K562 (cell line): ENCODE data around the gene KCNK7. TPM values are rescaled to one million over a fixed set of nuclear protein-coding genes. Genes with fewer than 3 reads are reported as not detected.
A peak's percentile ranks its signal among the peaks of the same experiment; 100 is the strongest.

Source experiments
- BCOR ChIP-seq: fragments of 450-650 bp; IDR thresholded peaks from 2 replicates; pipeline ENCODE4 v1.6.1; 2016
- CBX8 ChIP-seq: fragments of 200-600 bp; sonication (generic); IDR thresholded peaks from 2 replicates; pipeline ENCODE4 v1.6.1; 2012; ENCODE audit warnings: borderline replicate concordance, mixed run types, low read depth, mild to moderate bottlenecking, moderate library complexity, mixed read lengths, low read length, control low read depth, inconsistent platforms; ENCODE audit not compliant: poor library complexity, severe bottlenecking; ENCODE audit errors: extremely low read depth
- CXXC5 ChIP-seq: fragments of 250-450 bp; sonication (Bioruptor Pico); IDR thresholded peaks from 2 replicates; pipeline ENCODE4 v1.8.0; 2022; ENCODE audit warnings: inconsistent platforms, mild to moderate bottlenecking, moderate library complexity
- GATAD2A ChIP-seq: fragments of 450-650 bp; IDR thresholded peaks from 2 replicates; pipeline ENCODE4 v1.6.1; 2017
- GTF2E2 ChIP-seq: fragments of 200-800 bp; sonication (Bioruptor generic); IDR thresholded peaks from 2 replicates; pipeline ENCODE4 v1.6.1; 2016; ENCODE audit warnings: missing genetic modification characterization, missing compliant biosample characterization
- HDAC2 ChIP-seq: fragments of 450-650 bp; IDR thresholded peaks from 2 replicates; pipeline ENCODE4 v1.6.1; 2016; ENCODE audit warnings: mild to moderate bottlenecking
- HMG20B ChIP-seq: fragments of 250-450 bp; sonication (Bioruptor Pico); IDR thresholded peaks from 2 replicates; pipeline ENCODE4 v1.5.0; 2021; ENCODE audit warnings: mild to moderate bottlenecking
- HNRNPH1 ChIP-seq: fragments of 200-400 bp; formaldehyde crosslinking; optimal IDR thresholded peaks from 2 replicates; pipeline ENCODE3; 2017; ENCODE audit warnings: low read depth, mild to moderate bottlenecking, low read length, moderate library complexity
- ILF3 ChIP-seq: fragments of 450-650 bp; IDR thresholded peaks from 2 replicates; pipeline ENCODE4 v1.6.1; 2018; ENCODE audit warnings: antibody characterized with exemption, mild to moderate bottlenecking, moderate library complexity, borderline replicate concordance
- ILK ChIP-seq: fragments of 450-650 bp; IDR thresholded peaks from 2 replicates; pipeline ENCODE4 v1.6.1; 2016; ENCODE audit warnings: missing genetic modification characterization, low read depth, mild to moderate bottlenecking, missing compliant biosample characterization, moderate library complexity, borderline replicate concordance
- KAT2B ChIP-seq: IDR thresholded peaks from one replicate; pipeline ENCODE4 v1.6.1; 2012; ENCODE audit warnings: low read depth, mild to moderate bottlenecking, control low read depth, inconsistent platforms, low read length, moderate library complexity
- MTA1 ChIP-seq: fragments of 450-650 bp; IDR thresholded peaks from 2 replicates; pipeline ENCODE4 v1.6.1; 2017; ENCODE audit warnings: borderline replicate concordance
- NBN ChIP-seq: fragments of 450-650 bp; IDR thresholded peaks from 2 replicates; pipeline ENCODE4 v1.6.1; 2016; ENCODE audit warnings: low read depth, mild to moderate bottlenecking
- RBM15 ChIP-seq: fragments of 200-400 bp; formaldehyde crosslinking; IDR thresholded peaks from 2 replicates; pipeline ENCODE4 v1.6.1; 2018; ENCODE audit warnings: mild to moderate bottlenecking, low read length, moderate library complexity; ENCODE audit not compliant: insufficient read depth
- RBM17 ChIP-seq: fragments of 200-400 bp; formaldehyde crosslinking; IDR thresholded peaks from 2 replicates; pipeline ENCODE4 v1.6.1; 2017; ENCODE audit warnings: low read depth, mild to moderate bottlenecking, low read length, borderline replicate concordance
- SP2 ChIP-seq: IDR thresholded peaks from 2 replicates; pipeline ENCODE4 v1.6.1; 2011; ENCODE audit warnings: mild to moderate bottlenecking, low read depth, low read length, moderate library complexity; ENCODE audit not compliant: poor library complexity, severe bottlenecking; ENCODE audit errors: extremely low read depth
- TCF7 ChIP-seq: sonication (generic); IDR thresholded peaks from 2 replicates; pipeline ENCODE4 v1.6.1; 2016; ENCODE audit warnings: antibody characterized with exemption, borderline replicate concordance
- TCF7L2 ChIP-seq: fragments of 150-350 bp; IDR thresholded peaks from 2 replicates; pipeline ENCODE4 v1.6.1; 2016; ENCODE audit warnings: low read depth, mild to moderate bottlenecking, low read length, moderate library complexity
- TEAD1 ChIP-seq, 2 experiments: fragments of 450-650 bp in 1 of 2; sonication (generic) in 1 of 2; formaldehyde crosslinking; IDR thresholded peaks; 2 replicates each; pipeline versions ENCODE4 v1.4.0 to v1.8.0; 2020 to 2022; ENCODE audit warnings: mild to moderate bottlenecking in 2 of 2, missing genetic modification reagents in 1 of 2
- ZFX ChIP-seq: sonication (generic); formaldehyde crosslinking; IDR thresholded peaks from 2 replicates; pipeline ENCODE4 v1.8.0; 2022; ENCODE audit warnings: mild to moderate bottlenecking, missing genetic modification reagents, moderate library complexity
- polyA plus RNA-seq, 8 experiments: library from polyadenylated mRNA; depleted of rRNA in 4 of 8; stranded (reverse) in 5 of 8; unstranded in 3 of 8; fragments of >200 nt; fragmentation: Nextera tagmentation in 2 of 8; fragmentation: Illumina TruSeq in 1 of 8; extraction: Ambion mirVana in 2 of 8; extraction: Trizol in 1 of 8; gene quantifications; 2 replicates each; pipeline versions ENCODE4 v1.2.1 to v1.2.3, GENCODE V29; 2011 to 2014; ENCODE audit warnings: inconsistent platforms in 1 of 8, missing spikeins in 1 of 8
- total RNA-seq, 7 experiments: library from RNA; depleted of rRNA in 6 of 7; stranded (reverse); fragments of >200 nt in 6 of 7; fragmentation: Illumina TruSeq in 2 of 7; extraction: Trizol in 2 of 7; gene quantifications; 2 replicates each; pipeline versions ENCODE4 v1.2.1 to v1.2.3, GENCODE V29; 2011 to 2021; ENCODE audit warnings: low replicate concordance in 1 of 7
- TF ChIP-seq, protein P1 (sequence below): sonication (generic); formaldehyde crosslinking; IDR thresholded peaks from 2 replicates; pipeline ENCODE4 v1.8.1; 2022; ENCODE audit warnings: missing genetic modification reagents
- TF ChIP-seq, protein P2 (sequence below): fragments of 200-800 bp; sonication (Bioruptor generic); IDR thresholded peaks from 2 replicates; pipeline ENCODE4 v1.6.1; 2017; ENCODE audit warnings: missing genetic modification characterization, missing compliant biosample characterization
- TF ChIP-seq, protein P3 (sequence below): fragments of 450-650 bp; IDR thresholded peaks from 2 replicates; pipeline ENCODE4 v1.6.1; 2018; ENCODE audit warnings: mild to moderate bottlenecking, low read depth; ENCODE audit not compliant: partially characterized antibody
- TF ChIP-seq, protein P4 (sequence below): fragments of 450-650 bp; IDR thresholded peaks from one replicate; pipeline ENCODE4 v1.6.1; 2018; ENCODE audit warnings: mild to moderate bottlenecking, moderate library complexity; ENCODE audit not compliant: partially characterized antibody

KCNK7 gene
- total and polyA plus RNA-seq, 9 of the 15 experiments (the other 6 are each of a cell fraction or from before 2014, with no cell fraction given) = 0.07 to 0.40 TPM; not detected in 7

DNA sequence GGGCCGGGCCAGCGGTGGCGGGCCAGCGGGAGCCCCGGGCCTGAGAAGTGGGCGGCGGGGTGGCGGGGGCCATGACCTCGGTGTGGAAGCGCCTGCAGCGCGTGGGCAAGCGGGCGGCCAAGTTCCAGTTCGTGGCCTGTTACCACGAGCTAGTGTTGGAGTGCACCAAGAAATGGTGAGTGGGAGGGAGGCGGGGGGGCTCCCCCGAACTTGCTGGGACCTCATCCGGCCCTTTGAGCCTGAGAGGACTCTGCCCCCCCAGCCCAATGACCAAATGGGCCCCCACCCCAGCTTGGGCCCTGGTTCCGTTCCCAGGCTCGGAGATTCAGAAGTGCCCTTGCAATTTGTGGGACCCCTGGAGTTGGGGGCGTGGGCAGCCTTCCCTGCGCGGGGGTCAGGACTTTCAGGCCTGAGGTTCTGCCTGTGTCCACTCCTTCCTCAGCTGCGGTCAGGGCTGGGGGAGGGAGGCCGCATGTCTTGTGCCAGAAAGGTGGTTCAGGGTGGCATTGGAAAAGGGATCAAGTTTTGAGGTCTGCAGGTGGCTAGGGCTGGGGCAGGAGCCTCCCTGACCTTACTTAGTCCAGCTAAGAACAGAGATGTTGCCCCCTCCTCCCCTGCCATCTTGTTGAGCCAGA lies 19.3 kb downstream of the KCNK7 start (continued):
- TF ChIP-seq KAT2B = no peak
- TF ChIP-seq, protein P1, sequence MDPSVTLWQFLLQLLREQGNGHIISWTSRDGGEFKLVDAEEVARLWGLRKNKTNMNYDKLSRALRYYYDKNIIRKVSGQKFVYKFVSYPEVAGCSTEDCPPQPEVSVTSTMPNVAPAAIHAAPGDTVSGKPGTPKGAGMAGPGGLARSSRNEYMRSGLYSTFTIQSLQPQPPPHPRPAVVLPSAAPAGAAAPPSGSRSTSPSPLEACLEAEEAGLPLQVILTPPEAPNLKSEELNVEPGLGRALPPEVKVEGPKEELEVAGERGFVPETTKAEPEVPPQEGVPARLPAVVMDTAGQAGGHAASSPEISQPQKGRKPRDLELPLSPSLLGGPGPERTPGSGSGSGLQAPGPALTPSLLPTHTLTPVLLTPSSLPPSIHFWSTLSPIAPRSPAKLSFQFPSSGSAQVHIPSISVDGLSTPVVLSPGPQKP (CRISPR knock-in tag) = no peak
- TF ChIP-seq ILK (tag) = no peak
- TF ChIP-seq HDAC2 = no peak
- no peak for TF ChIP-seq HMG20B
- no peak for TF ChIP-seq HNRNPH1
- TF ChIP-seq, protein P2, sequence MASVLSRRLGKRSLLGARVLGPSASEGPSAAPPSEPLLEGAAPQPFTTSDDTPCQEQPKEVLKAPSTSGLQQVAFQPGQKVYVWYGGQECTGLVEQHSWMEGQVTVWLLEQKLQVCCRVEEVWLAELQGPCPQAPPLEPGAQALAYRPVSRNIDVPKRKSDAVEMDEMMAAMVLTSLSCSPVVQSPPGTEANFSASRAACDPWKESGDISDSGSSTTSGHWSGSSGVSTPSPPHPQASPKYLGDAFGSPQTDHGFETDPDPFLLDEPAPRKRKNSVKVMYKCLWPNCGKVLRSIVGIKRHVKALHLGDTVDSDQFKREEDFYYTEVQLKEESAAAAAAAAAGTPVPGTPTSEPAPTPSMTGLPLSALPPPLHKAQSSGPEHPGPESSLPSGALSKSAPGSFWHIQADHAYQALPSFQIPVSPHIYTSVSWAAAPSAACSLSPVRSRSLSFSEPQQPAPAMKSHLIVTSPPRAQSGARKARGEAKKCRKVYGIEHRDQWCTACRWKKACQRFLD (CRISPR knock-in tag) = no peak
- TF ChIP-seq ZFX (CRISPR knock-in tag) = peak; percentile 47; the same call in 1 of the 2 replicates
- TF ChIP-seq NBN = no peak
- TF ChIP-seq CBX8 = no peak
- no peak for TF ChIP-seq TCF7L2
- TF ChIP-seq, protein P3, sequence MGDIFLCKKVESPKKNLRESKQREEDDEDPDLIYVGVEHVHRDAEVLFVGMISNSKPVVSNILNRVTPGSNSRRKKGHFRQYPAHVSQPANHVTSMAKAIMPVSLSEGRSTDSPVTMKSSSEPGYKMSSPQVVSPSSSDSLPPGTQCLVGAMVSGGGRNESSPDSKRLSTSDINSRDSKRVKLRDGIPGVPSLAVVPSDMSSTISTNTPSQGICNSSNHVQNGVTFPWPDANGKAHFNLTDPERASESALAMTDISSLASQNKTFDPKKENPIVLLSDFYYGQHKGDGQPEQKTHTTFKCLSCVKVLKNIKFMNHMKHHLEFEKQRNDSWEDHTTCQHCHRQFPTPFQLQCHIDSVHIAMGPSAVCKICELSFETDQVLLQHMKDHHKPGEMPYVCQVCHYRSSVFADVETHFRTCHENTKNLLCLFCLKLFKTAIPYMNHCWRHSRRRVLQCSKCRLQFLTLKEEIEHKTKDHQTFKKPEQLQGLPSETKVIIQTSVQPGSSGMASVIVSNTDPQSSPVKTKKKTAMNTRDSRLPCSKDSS = no peak
- TF ChIP-seq SP2 = peak; percentile 6
- TF ChIP-seq ILF3 = no peak
- no peak for TF ChIP-seq TCF7
- no peak for TF ChIP-seq RBM15
- peak in 1 of 2 experiments; percentile 21; a peak in 1 of 4 replicates for TF ChIP-seq TEAD1 (CRISPR knock-in tag; IDR thresholded peaks at IDR 0.05)
- TF ChIP-seq CXXC5 (CRISPR knock-in tag) = no peak
- TF ChIP-seq RBM17 = no peak
- no peak for TF ChIP-seq BCOR
- no peak for TF ChIP-seq GTF2E2 (tag)
- no peak for TF ChIP-seq MTA1
- no peak for TF ChIP-seq GATAD2A
- TF ChIP-seq, protein P4, sequence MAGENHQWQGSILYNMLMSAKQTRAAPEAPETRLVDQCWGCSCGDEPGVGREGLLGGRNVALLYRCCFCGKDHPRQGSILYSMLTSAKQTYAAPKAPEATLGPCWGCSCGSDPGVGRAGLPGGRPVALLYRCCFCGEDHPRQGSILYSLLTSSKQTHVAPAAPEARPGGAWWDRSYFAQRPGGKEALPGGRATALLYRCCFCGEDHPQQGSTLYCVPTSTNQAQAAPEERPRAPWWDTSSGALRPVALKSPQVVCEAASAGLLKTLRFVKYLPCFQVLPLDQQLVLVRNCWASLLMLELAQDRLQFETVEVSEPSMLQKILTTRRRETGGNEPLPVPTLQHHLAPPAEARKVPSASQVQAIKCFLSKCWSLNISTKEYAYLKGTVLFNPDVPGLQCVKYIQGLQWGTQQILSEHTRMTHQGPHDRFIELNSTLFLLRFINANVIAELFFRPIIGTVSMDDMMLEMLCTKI = no peak
